Measurements from ENCODE around the gene CPED1. TPM values are rescaled to one million over a fixed set of nuclear protein-coding genes. Genes with fewer than 3 reads are reported as not detected.

Gene CPED1
- polyA plus RNA-seq, 1 experiment, result 52.0 TPM

DNA sequence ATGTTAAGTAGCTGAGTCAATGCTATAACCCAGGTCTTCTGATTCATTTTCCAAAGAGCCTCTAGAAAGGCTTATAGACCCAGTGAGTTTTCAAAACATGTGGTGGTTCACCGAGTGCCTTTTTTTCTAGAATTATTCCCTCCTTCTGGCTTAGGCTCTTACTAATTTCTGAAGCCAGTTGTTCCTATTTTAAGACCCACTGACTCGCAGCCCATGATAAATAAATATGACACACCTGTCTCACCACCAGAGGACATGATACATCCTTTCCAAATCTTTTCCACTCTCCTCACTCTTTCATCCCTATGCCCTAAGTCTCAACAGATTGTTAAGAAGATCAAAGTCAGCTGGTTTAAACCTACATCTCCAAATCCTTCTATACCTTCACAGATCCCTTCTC is 214.3 kb downstream of the CPED1 start:
- no peak overlapping the region for H3K27ac ChIP-seq (ENCODE audit: low read depth, low read length)
- TF ChIP-seq, protein P1, sequence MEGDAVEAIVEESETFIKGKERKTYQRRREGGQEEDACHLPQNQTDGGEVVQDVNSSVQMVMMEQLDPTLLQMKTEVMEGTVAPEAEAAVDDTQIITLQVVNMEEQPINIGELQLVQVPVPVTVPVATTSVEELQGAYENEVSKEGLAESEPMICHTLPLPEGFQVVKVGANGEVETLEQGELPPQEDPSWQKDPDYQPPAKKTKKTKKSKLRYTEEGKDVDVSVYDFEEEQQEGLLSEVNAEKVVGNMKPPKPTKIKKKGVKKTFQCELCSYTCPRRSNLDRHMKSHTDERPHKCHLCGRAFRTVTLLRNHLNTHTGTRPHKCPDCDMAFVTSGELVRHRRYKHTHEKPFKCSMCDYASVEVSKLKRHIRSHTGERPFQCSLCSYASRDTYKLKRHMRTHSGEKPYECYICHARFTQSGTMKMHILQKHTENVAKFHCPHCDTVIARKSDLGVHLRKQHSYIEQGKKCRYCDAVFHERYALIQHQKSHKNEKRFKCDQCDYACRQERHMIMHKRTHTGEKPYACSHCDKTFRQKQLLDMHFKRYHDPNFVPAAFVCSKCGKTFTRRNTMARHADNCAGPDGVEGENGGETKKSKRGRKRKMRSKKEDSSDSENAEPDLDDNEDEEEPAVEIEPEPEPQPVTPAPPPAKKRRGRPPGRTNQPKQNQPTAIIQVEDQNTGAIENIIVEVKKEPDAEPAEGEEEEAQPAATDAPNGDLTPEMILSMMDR (IDR thresholded peaks at IDR 0.05; ENCODE audit: low read depth, low read length), result no peak
- no peaks in the 10 kb centered on the region for H3K9me3 ChIP-seq (ENCODE audit: control insufficient read depth, insufficient read depth, low read length)
- H3K27me3 ChIP-seq (ENCODE audit: control insufficient read depth, insufficient read depth, low read length), result no peaks in the 10 kb centered on the region
- DNase-seq (ENCODE audit: low read depth, low spot score), result no peak
- ChIA-PET POLR2A (no interaction called here), CTCF (no interaction called here)
- H3K4me3 ChIP-seq (ENCODE audit: low read depth, low read length), result no peak overlapping the region

- Histone ChIP-seq H3K4me3 (ENCODE audit: low read depth, low read length) (no peak overlapping the region), H3K27ac (ENCODE audit: low read depth, low read length) (no peak overlapping the region), H3K9me3 (ENCODE audit: control insufficient read depth, insufficient read depth, low read length) (no peaks in the 10 kb centered on the region), H3K27me3 (ENCODE audit: control insufficient read depth, insufficient read depth, low read length) (no peaks in the 10 kb centered on the region)
- POLR2A ChIA-PET, result no interaction called here
- DNase-seq (ENCODE audit: low read depth, low spot score), result no peak
- CTCF ChIA-PET, result no interaction called here
- TF ChIP-seq, protein P1 (IDR thresholded peaks at IDR 0.05; ENCODE audit: low read depth, low read length), result no peak
Measured at GRCh38 chr7:121204537-121204936, 216.0 kb downstream of the CPED1 start.

DNA sequence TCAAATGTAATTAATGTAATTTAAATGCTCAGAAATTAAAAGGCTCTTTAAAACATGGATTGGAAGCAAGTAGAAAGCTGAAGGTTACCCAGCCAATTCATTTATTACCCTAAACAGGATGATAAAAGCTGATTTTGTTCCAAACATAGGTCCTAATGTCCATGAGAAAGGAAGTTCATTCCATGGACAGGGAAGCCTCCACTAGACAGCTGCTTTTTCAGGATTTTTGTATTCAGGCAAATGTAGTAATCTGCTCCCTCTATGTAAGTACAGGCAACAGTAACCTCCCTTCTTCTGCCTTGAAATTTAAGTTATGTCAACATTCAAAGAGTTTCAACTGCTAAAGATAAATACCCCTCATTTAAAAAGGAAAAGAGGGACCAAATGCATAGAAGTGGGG is 217.3 kb downstream of the CPED1 start:
- no peak for DNase-seq (ENCODE audit: low read depth, low spot score)
- H3K27ac ChIP-seq (ENCODE audit: low read depth, low read length), result no peak overlapping the region
- H3K27me3 ChIP-seq (ENCODE audit: control insufficient read depth, insufficient read depth, low read length), result no peaks in the 10 kb centered on the region
- no peak overlapping the region for H3K4me3 ChIP-seq (ENCODE audit: low read depth, low read length)
- ChIA-PET CTCF (interaction anchor here (0.6 kb wide), 1 partner anchor 792 kb away, joined by 3 read pairs; no protein-coding TSS in a partner anchor), POLR2A (no interaction called here)
- TF ChIP-seq, protein P1 (IDR thresholded peaks at IDR 0.05; ENCODE audit: low read depth, low read length), result no peak
- H3K9me3 ChIP-seq (ENCODE audit: control insufficient read depth, insufficient read depth, low read length), result no peaks in the 10 kb centered on the region

GRCh38 chr7:121211253-121211652 is 222.7 kb downstream of the CPED1 start:
- DNase-seq (ENCODE audit: low read depth, low spot score), result no peak
- Histone ChIP-seq H3K27ac (ENCODE audit: low read depth, low read length) (no peak overlapping the region), H3K4me3 (ENCODE audit: low read depth, low read length) (no peak overlapping the region), H3K9me3 (ENCODE audit: control insufficient read depth, insufficient read depth, low read length) (no peaks in the 10 kb centered on the region), H3K27me3 (ENCODE audit: control insufficient read depth, insufficient read depth, low read length) (no peaks in the 10 kb centered on the region)
- CTCF ChIA-PET, result no interaction called here
- TF ChIP-seq, protein P1 (IDR thresholded peaks at IDR 0.05; ENCODE audit: low read depth, low read length), result no peak
- POLR2A ChIA-PET, result no interaction called here

GRCh38 chr7:121212036-121212435 is 223.5 kb downstream of the CPED1 start:
- no peaks in the 10 kb centered on the region for H3K9me3 ChIP-seq (ENCODE audit: control insufficient read depth, insufficient read depth, low read length)
- DNase-seq (ENCODE audit: low read depth, low spot score), result no peak
- H3K4me3 ChIP-seq (ENCODE audit: low read depth, low read length), result no peak overlapping the region
- ChIA-PET CTCF (interaction anchor here (0.6 kb wide), 1 partner anchor 81 kb away, joined by 3 read pairs; no protein-coding TSS in a partner anchor), POLR2A (no interaction called here)
- TF ChIP-seq, protein P1 (IDR thresholded peaks at IDR 0.05; ENCODE audit: low read depth, low read length), result no peak
- H3K27me3 ChIP-seq (ENCODE audit: control insufficient read depth, insufficient read depth, low read length), result no peaks in the 10 kb centered on the region
- H3K27ac ChIP-seq (ENCODE audit: low read depth, low read length), result no peak overlapping the region

Data from AG04450 (cell line).